OCI-LY7 (cell line): ENCODE data around the gene FSD1L.

Source experiments
- CTCF ChIP-seq: fragments of 200-600 bp; sonication (generic); conservative IDR thresholded peaks from 2 replicates; pipeline ENCODE4 v1.5.1; 2014; ENCODE audit warnings: mild to moderate bottlenecking, antibody characterized with exemption, low read length, moderate library complexity, mixed read lengths
- EZH2phosphoT487 ChIP-seq: fragments of 200-600 bp; sonication (generic); IDR thresholded peaks from 2 replicates; pipeline ENCODE4 v1.6.1; 2018; ENCODE audit warnings: low read depth, borderline replicate concordance, mild to moderate bottlenecking, mixed run types, antibody characterized with exemption, low read length, moderate library complexity, mixed read lengths

- TF ChIP-seq CTCF (no peak), EZH2phosphoT487 (no peak)
Measured at GRCh38 chr9:105501414-105501813, 53.6 kb downstream of the FSD1L start.
